22Rv1 (cell line): ENCODE data around the gene OTUD5.

Experiments used
- CTCF ChIP-seq: fragments of 450-650 bp; IDR thresholded peaks from 2 replicates; pipeline ENCODE4 v1.5.1; 2017; ENCODE audit warnings: mild to moderate bottlenecking
- ZFX ChIP-seq: fragments of 450-650 bp; IDR thresholded peaks from 2 replicates; pipeline ENCODE4 v1.6.1; 2017; ENCODE audit warnings: antibody characterized with exemption, borderline replicate concordance

GRCh38 chrX:48983896-48984295 is 26.5 kb upstream of the OTUD5 start:
- TF ChIP-seq CTCF (no peak), ZFX (no peak)
